K562 (cell line): ENCODE results near the gene AGRP. TPM values are rescaled to one million over a fixed set of nuclear protein-coding genes. Genes with fewer than 3 reads are reported as not detected.

Experiments used
- ATAC-seq: fragments of 200-7000 bp; cut with Tn5 transposase; 3 replicates; pipeline ENCODE4 v1.9.1; 2020; ENCODE audit warnings: moderate library complexity
- BruUV-seq: library from RNA; stranded (reverse); fragments of 400-500 nt; replicated peaks from 2 replicates; lab custom pipeline; 2021; lab: Mats Ljungman, UMichigan
- CTCF ChIA-PET: fragments of 300-600 bp; formaldehyde crosslinking; extraction: SDS; loops from one replicate; lab custom pipeline; 2021; ENCODE audit warnings: low intra/inter-chr PET ratio; lab: Yijun Ruan, JAX
- POLR2A ChIA-PET: fragments of 300-600, 350-650 bp; sonication (Branson Sonifier 250); formaldehyde crosslinking; extraction: SDS; loops from one replicate; lab custom pipeline; 2021; ENCODE audit warnings: antibody characterized with exemption, inconsistent platforms; lab: Yijun Ruan, JAX
- DNase-seq, 4 experiments: peaks; one replicate each; pipeline versions ENCODE4 v3.0.0 to v3.0.0-alpha.2; 2011 to 2018; ENCODE audit warnings: low spot score in 3 of 4, mixed read lengths in 3 of 4; ENCODE audit errors: extremely low read depth in 1 of 4
- FAIRE-seq: peaks from 2 replicates; lab custom pipeline; 2011; peaks lifted over from hg19 to GRCh38; lab: Jason Lieb, UNC
- H2AFZ ChIP-seq: 2 replicates; pipeline ENCODE4 v1.6.0; 2011; ENCODE audit warnings: low read depth, low read length, control low read depth, inconsistent platforms
- H3K27ac ChIP-seq: fragments of 200-600 bp; 3 replicates; pipeline ENCODE4 v1.8.0; 2011; ENCODE audit warnings: low read depth, mild to moderate bottlenecking, control low read depth, inconsistent platforms, low read length, moderate library complexity, mixed read lengths; ENCODE audit errors: extremely low read depth
- H3K27me3 ChIP-seq, 2 experiments: fragments of 300-600 bp in 1 of 2; 2 replicates in 1 of 2; 3 replicates in 1 of 2; pipeline versions ENCODE4 v1.6.0 to v1.8.0; 2011; ENCODE audit warnings: inconsistent platforms in 2 of 2, low read length in 2 of 2, mild to moderate bottlenecking in 1 of 2, mixed read lengths in 1 of 2, moderate library complexity in 1 of 2; ENCODE audit not compliant: control insufficient read depth in 2 of 2, insufficient read depth in 2 of 2
- H3K36me3 ChIP-seq: fragments of 300-600 bp; 3 replicates; pipeline ENCODE4 v1.8.0; 2011; ENCODE audit warnings: mild to moderate bottlenecking, low read length, inconsistent platforms; ENCODE audit not compliant: control insufficient read depth, insufficient read depth
- H3K4me1 ChIP-seq, 2 experiments: fragments of 200-600 bp in 1 of 2; replicated peaks in 1 of 2; 2 replicates in 1 of 2; 3 replicates in 1 of 2; pipeline versions ENCODE4 v1.5.1 to v1.8.0; 2011; ENCODE audit warnings: inconsistent platforms in 2 of 2, low read length in 2 of 2, mild to moderate bottlenecking in 1 of 2, mixed read lengths in 1 of 2, moderate library complexity in 1 of 2; ENCODE audit not compliant: control insufficient read depth in 2 of 2, insufficient read depth in 2 of 2
- H3K4me2 ChIP-seq: 2 replicates; pipeline ENCODE4 v1.6.1; 2011; ENCODE audit warnings: low read length, control low read depth, inconsistent platforms, mixed read lengths; ENCODE audit not compliant: insufficient read depth
- H3K4me3 ChIP-seq: fragments of 200-600 bp; sonication (generic), shearing (Covaris generic); 2 replicates; pipeline ENCODE4 v1.5.1; 2016; ENCODE audit warnings: control low read depth, inconsistent platforms
- H3K79me2 ChIP-seq: fragments of 200-600 bp; 3 replicates; pipeline ENCODE4 v1.8.0; 2011; ENCODE audit warnings: low read length, inconsistent platforms; ENCODE audit not compliant: control insufficient read depth, insufficient read depth
- H3K9ac ChIP-seq, 2 experiments: 2 replicates each; pipeline versions ENCODE4 v1.6.0 to v1.6.1; 2011; ENCODE audit warnings: low read depth in 2 of 2, low read length in 2 of 2, control low read depth in 1 of 2, inconsistent platforms in 1 of 2, mild to moderate bottlenecking in 1 of 2, mixed read lengths in 1 of 2; ENCODE audit not compliant: insufficient read depth in 1 of 2
- H3K9me1 ChIP-seq: one replicate; pipeline ENCODE4 v1.6.0; 2011; ENCODE audit warnings: inconsistent platforms, mild to moderate bottlenecking, low read length, moderate library complexity; ENCODE audit not compliant: control insufficient read depth, insufficient read depth
- H3K9me3 ChIP-seq: replicated peaks from 2 replicates; pipeline ENCODE4 v1.5.1; 2011; ENCODE audit warnings: low read depth, low read length, inconsistent platforms; ENCODE audit not compliant: control insufficient read depth, insufficient read depth
- H4K20me1 ChIP-seq: replicated peaks from 2 replicates; pipeline ENCODE4 v1.6.1; 2011; ENCODE audit warnings: low read length, inconsistent platforms, mixed read lengths; ENCODE audit not compliant: control insufficient read depth, insufficient read depth
- BRD9 ChIP-seq: fragments of 450-650 bp; IDR thresholded peaks from 2 replicates; pipeline ENCODE4 v1.6.1; 2018; ENCODE audit warnings: low read depth; ENCODE audit not compliant: partially characterized antibody
- CBFB ChIP-seq: sonication (generic); formaldehyde crosslinking; IDR thresholded peaks from 2 replicates; pipeline ENCODE4 v1.4.0; 2020; ENCODE audit warnings: mild to moderate bottlenecking, missing genetic modification reagents
- CCNT2 ChIP-seq: IDR thresholded peaks from 2 replicates; pipeline ENCODE4 v1.6.1; 2011; ENCODE audit warnings: borderline replicate concordance, low read depth, mild to moderate bottlenecking, moderate library complexity, mixed read lengths, low read length; ENCODE audit not compliant: insufficient read length; ENCODE audit errors: extremely low read depth
- CEBPB ChIP-seq: fragments of 450-650 bp; IDR thresholded peaks from 2 replicates; pipeline ENCODE4 v1.6.1; 2016; ENCODE audit warnings: missing genetic modification characterization, missing compliant biosample characterization
- CHD2 ChIP-seq: IDR thresholded peaks from 2 replicates; pipeline ENCODE4 v1.6.1; 2011; ENCODE audit warnings: low read depth, low read length
- EP400 ChIP-seq: fragments of 450-650 bp; IDR thresholded peaks from 2 replicates; pipeline ENCODE4 v1.6.1; 2017; ENCODE audit warnings: antibody characterized with exemption, mild to moderate bottlenecking, moderate library complexity
- EZH2 ChIP-seq: IDR thresholded peaks from 2 replicates; pipeline ENCODE4 v1.6.1; 2012; ENCODE audit warnings: low read depth, mild to moderate bottlenecking, inconsistent platforms, low read length, borderline replicate concordance
- HNRNPH1 ChIP-seq: fragments of 200-400 bp; formaldehyde crosslinking; optimal IDR thresholded peaks from 2 replicates; pipeline ENCODE3; 2017; ENCODE audit warnings: low read depth, mild to moderate bottlenecking, low read length, moderate library complexity
- KAT2B ChIP-seq: IDR thresholded peaks from one replicate; pipeline ENCODE4 v1.6.1; 2012; ENCODE audit warnings: low read depth, mild to moderate bottlenecking, control low read depth, inconsistent platforms, low read length, moderate library complexity
- RFX1 ChIP-seq: fragments of 450-650 bp; IDR thresholded peaks from 2 replicates; pipeline ENCODE4 v1.6.1; 2016; ENCODE audit warnings: mild to moderate bottlenecking, moderate library complexity
- TARDBP ChIP-seq: fragments of 450-650 bp; IDR thresholded peaks from 2 replicates; pipeline ENCODE4 v1.6.1; 2016
- XRCC3 ChIP-seq: fragments of 450-650 bp; IDR thresholded peaks from 2 replicates; pipeline ENCODE4 v1.6.1; 2017; ENCODE audit warnings: mild to moderate bottlenecking, moderate library complexity
- ZNF12 ChIP-seq: sonication (generic); formaldehyde crosslinking; IDR thresholded peaks from 2 replicates; pipeline ENCODE4 v1.4.0; 2020; ENCODE audit warnings: mild to moderate bottlenecking, missing genetic modification reagents
- ZNF347 ChIP-seq: fragments of 450-650 bp; formaldehyde crosslinking; IDR thresholded peaks from 2 replicates; pipeline ENCODE4 v1.4.0; 2020; ENCODE audit warnings: low read depth, mild to moderate bottlenecking, moderate library complexity
- WGBS: fragments of 100-300 bp; shearing (Covaris generic); methylation state at CpG from one replicate; pipeline ENCODE4 v1.1.6; 2016; ENCODE audit warnings: low coverage, mixed read lengths; ENCODE audit not compliant: insufficient coverage; ENCODE audit errors: missing lambda C conversion rate; 5-methylcytosine and 5-hydroxymethylcytosine counted together
- in situ Hi-C: fragments of 300-500 bp; cut with MboI; formaldehyde crosslinking; loops from 4 replicates; pipeline ENCODE4 v1.15.0; 2018; ENCODE audit warnings: inconsistent platforms, mixed read lengths
- intact Hi-C: fragments of 100-400 bp; cut with micrococcal nuclease; formaldehyde crosslinking; loops from 2 replicates; pipeline ENCODE4 v1.14.2; 2022
- polyA plus RNA-seq, 8 experiments: library from polyadenylated mRNA; depleted of rRNA in 4 of 8; stranded (reverse) in 5 of 8; unstranded in 3 of 8; fragments of >200 nt; fragmentation: Nextera tagmentation in 2 of 8; fragmentation: Illumina TruSeq in 1 of 8; extraction: Ambion mirVana in 2 of 8; extraction: Trizol in 1 of 8; gene quantifications; 2 replicates each; pipeline versions ENCODE4 v1.2.1 to v1.2.3, GENCODE V29; 2011 to 2014; ENCODE audit warnings: inconsistent platforms in 1 of 8, missing spikeins in 1 of 8
- total RNA-seq, 7 experiments: library from RNA; depleted of rRNA in 6 of 7; stranded (reverse); fragments of >200 nt in 6 of 7; fragmentation: Illumina TruSeq in 2 of 7; extraction: Trizol in 2 of 7; gene quantifications; 2 replicates each; pipeline versions ENCODE4 v1.2.1 to v1.2.3, GENCODE V29; 2011 to 2021; ENCODE audit warnings: low replicate concordance in 1 of 7
- TF ChIP-seq, protein P1 (sequence below): sonication (generic); formaldehyde crosslinking; IDR thresholded peaks from 2 replicates; pipeline ENCODE4 v1.8.0; 2022; ENCODE audit warnings: missing genetic modification reagents, mild to moderate bottlenecking, moderate library complexity, borderline replicate concordance
- TF ChIP-seq, protein P2 (sequence below), 2 experiments: fragments of 450-650 bp; conservative IDR thresholded peaks; 2 replicates each; pipeline ENCODE4 v1.6.1; 2017; ENCODE audit warnings: mild to moderate bottlenecking in 2 of 2, moderate library complexity in 2 of 2

AGRP gene
- total and polyA plus RNA-seq, 9 of the 15 experiments (the other 6 are each of a cell fraction or from before 2014, with no cell fraction given): not detected

DNA sequence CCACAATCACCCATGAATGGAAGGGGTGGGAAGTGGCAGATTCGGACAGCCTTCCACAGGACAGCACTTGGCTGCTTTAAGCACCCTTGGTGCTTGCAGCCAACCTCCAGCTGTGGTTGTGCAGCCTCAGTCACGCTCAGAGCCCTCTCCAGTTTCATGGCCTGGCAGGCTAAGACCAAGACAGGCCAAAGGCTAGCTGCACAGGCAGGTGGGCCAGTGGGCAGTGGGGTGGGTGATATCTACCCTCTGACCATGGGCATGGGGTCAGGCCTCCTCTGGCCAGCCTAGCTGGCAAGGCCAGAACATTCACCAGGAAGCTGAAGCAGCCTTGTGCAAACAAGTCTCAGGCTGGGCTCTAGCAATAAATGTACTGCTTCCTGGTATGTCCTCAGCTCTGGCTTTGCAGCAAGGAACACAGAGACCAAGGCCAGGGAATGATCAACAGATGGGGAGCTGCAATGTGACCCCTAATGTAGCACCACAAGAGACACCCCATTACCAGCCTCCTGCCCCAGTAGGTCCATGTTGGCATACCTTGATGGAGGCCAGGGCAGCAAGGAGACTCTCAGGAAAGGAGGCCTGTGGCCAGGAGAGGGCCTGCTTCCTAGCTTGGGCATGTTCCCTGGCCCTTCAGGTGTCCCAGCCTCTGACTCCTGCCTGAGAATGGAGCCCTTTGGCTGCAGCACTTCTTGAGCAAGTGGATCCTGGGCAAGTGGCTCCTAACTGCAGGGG is 31.5 kb downstream of the AGRP start:
- in situ Hi-C loops: no loop called here
- Histone ChIP-seq H4K20me1 (peaks cover 8% of the 10 kb centered on the region), H3K9me3 (no peaks in the 10 kb centered on the region)
- TF ChIP-seq CCNT2: no peak
- TF ChIP-seq, protein P1, sequence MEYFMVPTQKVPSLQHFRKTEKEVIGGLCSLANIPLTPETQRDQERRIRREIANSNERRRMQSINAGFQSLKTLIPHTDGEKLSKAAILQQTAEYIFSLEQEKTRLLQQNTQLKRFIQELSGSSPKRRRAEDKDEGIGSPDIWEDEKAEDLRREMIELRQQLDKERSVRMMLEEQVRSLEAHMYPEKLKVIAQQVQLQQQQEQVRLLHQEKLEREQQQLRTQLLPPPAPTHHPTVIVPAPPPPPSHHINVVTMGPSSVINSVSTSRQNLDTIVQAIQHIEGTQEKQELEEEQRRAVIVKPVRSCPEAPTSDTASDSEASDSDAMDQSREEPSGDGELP (CRISPR knock-in tag): no peak
- no peak for TF ChIP-seq EP400
- TF ChIP-seq TARDBP: no peak
- TF ChIP-seq, protein P2, sequence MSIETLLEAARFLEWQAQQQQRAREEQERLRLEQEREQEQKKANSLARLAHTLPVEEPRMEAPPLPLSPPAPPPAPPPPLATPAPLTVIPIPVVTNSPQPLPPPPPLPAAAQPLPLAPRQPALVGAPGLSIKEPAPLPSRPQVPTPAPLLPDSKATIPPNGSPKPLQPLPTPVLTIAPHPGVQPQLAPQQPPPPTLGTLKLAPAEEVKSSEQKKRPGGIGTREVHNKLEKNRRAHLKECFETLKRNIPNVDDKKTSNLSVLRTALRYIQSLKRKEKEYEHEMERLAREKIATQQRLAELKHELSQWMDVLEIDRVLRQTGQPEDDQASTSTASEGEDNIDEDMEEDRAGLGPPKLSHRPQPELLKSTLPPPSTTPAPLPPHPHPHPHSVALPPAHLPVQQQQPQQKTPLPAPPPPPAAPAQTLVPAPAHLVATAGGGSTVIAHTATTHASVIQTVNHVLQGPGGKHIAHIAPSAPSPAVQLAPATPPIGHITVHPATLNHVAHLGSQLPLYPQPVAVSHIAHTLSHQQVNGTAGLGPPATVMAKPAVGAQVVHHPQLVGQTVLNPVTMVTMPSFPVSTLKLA (conservative IDR thresholded peaks at IDR 0.05): no peak
- no peak for TF ChIP-seq ZNF347 (CRISPR knock-in tag)
- no peak for TF ChIP-seq HNRNPH1
- no peak for TF ChIP-seq BRD9
- no peak for TF ChIP-seq EZH2
- no peak for TF ChIP-seq CHD2
- no peak for TF ChIP-seq RFX1
- TF ChIP-seq CEBPB (tag): no peak
- TF ChIP-seq CBFB (CRISPR knock-in tag): no peak
- TF ChIP-seq XRCC3: no peak
- no peak for TF ChIP-seq KAT2B
- no peak for TF ChIP-seq ZNF12 (CRISPR knock-in tag)
- TF ChIP-seq, all 486 proteins: peak for 0
- ATAC-seq (no peak), DNase-seq (no peak), FAIRE-seq (no peak)
- no peak overlapping the region for H3K4me2 ChIP-seq
- no peaks in the 10 kb centered on the region for H3K27me3 ChIP-seq
- H3K79me2 ChIP-seq: no peaks in the 10 kb centered on the region
- peak overlapping the region in 1 of 2 experiments; percentile 74; a peak in 2 of 4 replicates for H3K9ac ChIP-seq
- H2AFZ ChIP-seq: no peak overlapping the region
- BruUV-seq: no TSS peak
- CTCF ChIA-PET: interaction anchor here (0.7 kb wide), 1 partner anchor 195 kb away, joined by 3 read pairs; no protein-coding TSS in a partner anchor
- no peak overlapping the region for H3K4me3 ChIP-seq
- no peak overlapping the region for H3K27ac ChIP-seq
- POLR2A ChIA-PET: interaction anchor here (0.6 to 1.4 kb wide), 2 partner anchors 8 to 9 kb away, joined by 3 to 6 read pairs; no protein-coding TSS in a partner anchor
- intact Hi-C loops: no loop called here
- WGBS: 78% methylated on average over 2 of the region's 2 CpGs
- peaks cover 0 to 14% of the 10 kb centered on the region in 2 experiments; a peak in 2 of 5 replicates for H3K4me1 ChIP-seq
- H3K9me1 ChIP-seq: peaks cover 6% of the 10 kb centered on the region
- H3K36me3 ChIP-seq: peaks cover 61% of the 10 kb centered on the region; the same call in 2 of the 3 replicates
